DND-41 (cell line): ENCODE measurements around the gene SELENOS.

Experiments used
- ATAC-seq: fragments of 200-7000 bp; cut with Tn5 transposase; 3 replicates; pipeline ENCODE4 v1.9.1; 2021; ENCODE audit warnings: low read depth; ENCODE audit not compliant: insufficient read depth
- DNase-seq: peaks from one replicate; pipeline ENCODE4 v3.0.0-alpha.2; 2020
- H2AFZ ChIP-seq: 2 replicates; pipeline ENCODE4 v1.6.0; 2012; ENCODE audit warnings: low read depth, low read length
- H3K27ac ChIP-seq: 2 replicates; pipeline ENCODE4 v1.5.1; 2012; ENCODE audit warnings: low read length, inconsistent platforms
- H3K27me3 ChIP-seq: fragments of 200-600 bp; sonication (generic); 2 replicates; pipeline ENCODE4 v1.6.0; 2012; ENCODE audit warnings: low read length, mild to moderate bottlenecking, inconsistent platforms; ENCODE audit not compliant: insufficient read depth, poor library complexity
- H3K36me3 ChIP-seq: 2 replicates; pipeline ENCODE4 v1.5.1; 2012; ENCODE audit warnings: low read length, inconsistent platforms; ENCODE audit not compliant: insufficient read depth
- H3K4me1 ChIP-seq: 2 replicates; pipeline ENCODE4 v1.5.1; 2012; ENCODE audit warnings: mild to moderate bottlenecking, low read length; ENCODE audit not compliant: insufficient read depth
- H3K4me2 ChIP-seq: 2 replicates; pipeline ENCODE4 v1.6.0; 2012; ENCODE audit warnings: mild to moderate bottlenecking, moderate library complexity, low read length, inconsistent platforms; ENCODE audit not compliant: insufficient read depth
- H3K4me3 ChIP-seq, 2 experiments: fragments of 200-600 bp in 1 of 2; shearing (Covaris generic) in 1 of 2; 2 replicates each; pipeline ENCODE4 v1.5.1; 2012 to 2016; ENCODE audit warnings: inconsistent platforms in 2 of 2, low read length in 2 of 2, mild to moderate bottlenecking in 2 of 2, low read depth in 1 of 2, moderate library complexity in 1 of 2
- H3K79me2 ChIP-seq: 2 replicates; pipeline ENCODE4 v1.6.0; 2012; ENCODE audit warnings: low read length, inconsistent platforms; ENCODE audit not compliant: insufficient read depth
- H3K9ac ChIP-seq: 2 replicates; pipeline ENCODE4 v1.6.0; 2012; ENCODE audit warnings: low read depth, mild to moderate bottlenecking, inconsistent platforms, low read length, moderate library complexity
- H3K9me3 ChIP-seq: 2 replicates; pipeline ENCODE4 v1.5.1; 2012; ENCODE audit warnings: low read length, moderate library complexity, mild to moderate bottlenecking, inconsistent platforms; ENCODE audit not compliant: insufficient read depth, severe bottlenecking
- H4K20me1 ChIP-seq: 2 replicates; pipeline ENCODE4 v1.6.0; 2012; ENCODE audit warnings: low read length; ENCODE audit not compliant: insufficient read depth
- CTCF ChIP-seq: IDR thresholded peaks from 2 replicates; pipeline ENCODE4 v1.5.1; 2012; ENCODE audit warnings: borderline replicate concordance, low read length, moderate library complexity, mild to moderate bottlenecking; ENCODE audit not compliant: poor library complexity, severe bottlenecking; ENCODE audit errors: extremely low read depth
- EZH2 ChIP-seq: IDR thresholded peaks from 3 replicates; pipeline ENCODE4 v1.6.1; 2012; ENCODE audit warnings: borderline replicate concordance, low read depth, mild to moderate bottlenecking, moderate library complexity, low read length, inconsistent platforms; ENCODE audit not compliant: severe bottlenecking

SELENOS gene

DNA sequence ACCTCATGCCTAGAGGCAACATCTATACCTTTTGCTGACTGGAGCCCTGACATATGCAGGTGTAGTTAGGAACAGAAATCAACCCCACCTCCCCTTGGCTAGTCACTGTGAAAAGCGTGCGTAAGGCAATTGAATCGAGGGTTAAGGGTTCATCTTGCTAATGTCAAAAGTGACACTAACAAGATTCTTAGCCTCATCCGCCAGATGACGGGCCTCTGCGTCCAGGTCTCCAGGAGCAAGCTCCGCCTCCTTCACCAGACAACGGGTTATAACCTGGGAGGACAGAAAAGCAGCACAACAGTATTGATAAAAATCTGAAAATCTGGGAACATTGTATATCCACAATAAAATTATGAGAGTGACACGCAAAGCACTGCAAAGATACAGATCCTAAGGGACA lies 4.7 kb downstream of the SELENOS start:
- Histone ChIP-seq H3K36me3 (peaks cover 54% of the 10 kb centered on the region), H4K20me1 (peaks cover 5% of the 10 kb centered on the region; the same call in 1 of the 2 replicates), H3K27ac (no peak overlapping the region), H3K9ac (no peak overlapping the region), H2AFZ (no peak overlapping the region), H3K4me1 (peaks cover 15% of the 10 kb centered on the region), H3K4me2 (no peak overlapping the region), H3K27me3 (no peaks in the 10 kb centered on the region), H3K79me2 (peaks cover 18% of the 10 kb centered on the region), H3K9me3 (no peaks in the 10 kb centered on the region), H3K4me3 (no peak overlapping the region)
- DNase-seq (no peak), ATAC-seq (no peak)
- TF ChIP-seq EZH2 (no peak), CTCF (no peak)

- Histone ChIP-seq H3K4me3 (no peak overlapping the region), H3K4me2 (no peak overlapping the region), H3K36me3 (peaks cover 43% of the 10 kb centered on the region), H4K20me1 (no peaks in the 10 kb centered on the region), H3K9me3 (no peaks in the 10 kb centered on the region), H3K9ac (no peak overlapping the region), H3K27me3 (no peaks in the 10 kb centered on the region), H3K4me1 (no peaks in the 10 kb centered on the region), H3K27ac (no peak overlapping the region), H3K79me2 (no peaks in the 10 kb centered on the region), H2AFZ (no peak overlapping the region)
- peak; percentile 49 for TF ChIP-seq CTCF
- TF ChIP-seq EZH2, result no peak
- ATAC-seq, result peak; percentile 47; the same call in 1 of the 3 replicates
- no peak for DNase-seq
These were observed 7.6 kb downstream of the SELENOS start for GRCh38 chr15:101269479-101270223.

DNA sequence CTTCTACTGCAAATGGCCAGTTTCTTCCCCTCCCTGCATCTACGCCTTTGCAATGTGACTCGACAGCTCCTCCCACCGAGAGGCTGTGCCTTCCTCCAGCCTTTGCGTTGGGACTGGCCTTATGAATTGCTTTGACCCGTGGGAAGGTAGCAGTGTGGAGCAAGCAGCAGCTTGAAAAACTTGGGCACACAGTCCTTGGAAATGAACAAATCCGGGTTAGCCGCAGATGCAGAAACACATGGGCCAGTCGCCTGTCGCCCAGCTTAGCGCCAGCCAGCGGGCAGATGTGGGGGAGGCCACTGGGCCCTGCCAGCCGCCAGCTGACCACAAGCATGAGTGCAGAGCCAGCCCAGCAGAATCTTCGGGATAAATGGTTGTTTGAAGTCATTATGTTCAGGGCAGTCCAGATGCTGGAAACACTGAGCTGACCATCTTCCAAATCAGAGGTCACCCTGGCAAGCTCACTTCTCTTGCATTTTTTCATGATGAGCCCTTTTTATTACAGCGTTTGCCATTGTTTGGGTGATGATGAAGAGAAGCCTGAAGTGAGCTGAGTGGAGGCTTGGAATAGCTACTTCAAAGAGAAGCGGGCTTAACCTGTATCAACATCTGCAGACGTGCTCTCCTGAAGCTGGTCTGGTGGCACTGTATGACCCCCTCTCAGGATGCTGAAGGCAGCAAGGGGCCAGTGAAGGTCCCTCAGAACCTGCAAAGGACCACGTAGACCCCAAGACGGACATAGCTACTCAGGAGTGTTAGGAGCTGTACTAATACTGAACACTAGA lies 9.8 kb downstream of the SELENOS start:
- Histone ChIP-seq H3K9me3 (no peaks in the 10 kb centered on the region), H3K79me2 (no peaks in the 10 kb centered on the region), H3K36me3 (peaks cover 24% of the 10 kb centered on the region), H4K20me1 (no peaks in the 10 kb centered on the region), H3K4me1 (no peaks in the 10 kb centered on the region), H3K9ac (no peak overlapping the region), H2AFZ (no peak overlapping the region), H3K27ac (no peak overlapping the region), H3K4me3 (no peak overlapping the region), H3K27me3 (no peaks in the 10 kb centered on the region), H3K4me2 (no peak overlapping the region)
- TF ChIP-seq EZH2 (no peak), CTCF (no peak)
- ATAC-seq, result 0 out of 3 replicates have a peak, but pooled peaks have one; percentile 15
- no peak for DNase-seq
